Epithelial cell of prostate (primary cell): ENCODE measurements around the gene KRT72.

Source experiments
- DNase-seq: peaks from one replicate; pipeline ENCODE4 v3.0.0-alpha.2; 2011; ENCODE audit warnings: low read depth, low spot score
- H3K27ac ChIP-seq: fragments of 450-650 bp; 2 replicates; pipeline ENCODE4 v1.5.1; 2017; ENCODE audit warnings: mild to moderate bottlenecking

The KRT72 gene

DNA sequence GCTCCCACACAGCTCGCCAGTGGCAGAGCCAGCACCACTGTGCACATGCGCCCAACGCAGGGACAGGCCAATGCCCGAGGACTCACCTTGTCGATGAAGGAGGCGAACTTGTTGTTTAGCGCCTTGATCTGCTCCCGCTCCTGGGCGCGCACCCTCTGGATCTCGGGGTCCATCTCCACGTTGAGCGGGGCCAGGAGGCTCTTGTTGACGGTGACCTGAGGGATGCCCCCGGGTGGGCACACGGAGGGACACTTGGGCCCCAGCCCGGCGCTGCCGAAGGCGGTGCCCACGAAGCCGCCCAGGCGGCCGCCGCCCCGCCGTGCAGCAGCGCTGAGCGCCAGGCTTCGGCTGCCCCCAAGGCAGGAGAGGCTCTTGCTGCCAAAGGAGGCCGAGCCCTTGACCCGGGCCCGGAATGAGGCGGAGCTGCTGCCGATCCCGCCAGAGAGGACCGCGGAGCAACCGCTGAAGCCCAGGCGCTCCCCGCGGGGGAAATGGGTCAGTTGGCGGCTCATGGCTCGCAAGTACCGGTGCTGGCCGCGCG, at the start of gene KRT72:
KRT72 (minus strand) TSS at position 523 of the 541 bp plus-strand sequence; CDS start at position 512, 11 bp downstream.
- H3K27ac ChIP-seq, result no peak within 1 kb of the TSS
- no peak for DNase-seq

DNA sequence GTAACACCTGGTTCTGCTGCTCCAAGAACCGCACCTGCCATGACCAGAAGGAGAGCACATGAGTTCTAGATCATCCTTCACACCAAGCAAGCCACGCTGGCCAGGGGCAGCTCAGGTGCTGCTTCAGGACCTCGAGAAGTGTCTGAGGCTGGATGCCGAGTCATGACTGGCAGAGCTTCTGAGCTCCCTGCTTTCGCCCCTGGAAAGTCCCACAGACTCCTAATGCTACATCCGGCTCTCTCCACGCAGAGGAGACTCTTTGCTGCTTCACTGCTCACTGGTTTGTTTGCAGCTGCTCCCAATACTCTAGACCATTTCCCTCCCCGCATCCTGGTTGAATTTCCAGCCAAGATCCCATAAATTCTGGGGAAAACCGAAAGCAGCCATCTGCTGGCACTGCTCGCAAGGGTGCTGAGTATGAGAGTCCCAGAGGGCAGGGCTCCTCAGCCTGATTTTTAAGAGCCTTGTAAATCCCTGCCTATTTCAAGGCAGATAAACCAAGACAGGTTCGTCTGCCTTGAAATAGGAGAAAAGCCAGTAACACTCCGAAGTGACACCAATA, 49.3 kb upstream of the KRT72 start:
- H3K27ac ChIP-seq, result no peak overlapping the region
- no peak for DNase-seq

DNA sequence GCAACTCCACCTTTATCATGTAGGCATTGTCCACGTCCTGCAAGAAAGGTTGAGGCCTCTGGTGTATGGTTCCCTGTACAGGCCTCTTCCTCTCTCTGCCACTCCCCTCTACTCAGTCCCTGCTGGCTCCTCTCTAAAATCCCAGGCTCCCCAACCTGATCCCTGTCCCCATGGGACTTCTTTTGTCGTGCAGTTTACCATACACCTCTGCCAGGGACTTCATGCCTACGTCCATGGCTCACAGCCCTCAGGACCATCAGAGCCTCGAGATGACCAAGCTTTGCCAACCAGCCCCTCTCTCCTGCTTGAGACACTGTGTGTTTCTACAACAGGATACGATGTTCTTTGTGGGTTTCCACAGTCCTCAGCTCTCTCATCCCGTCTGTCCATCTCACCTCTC, 47.8 kb upstream of the KRT72 start:
- no peak overlapping the region for H3K27ac ChIP-seq
- no peak for DNase-seq

DNA sequence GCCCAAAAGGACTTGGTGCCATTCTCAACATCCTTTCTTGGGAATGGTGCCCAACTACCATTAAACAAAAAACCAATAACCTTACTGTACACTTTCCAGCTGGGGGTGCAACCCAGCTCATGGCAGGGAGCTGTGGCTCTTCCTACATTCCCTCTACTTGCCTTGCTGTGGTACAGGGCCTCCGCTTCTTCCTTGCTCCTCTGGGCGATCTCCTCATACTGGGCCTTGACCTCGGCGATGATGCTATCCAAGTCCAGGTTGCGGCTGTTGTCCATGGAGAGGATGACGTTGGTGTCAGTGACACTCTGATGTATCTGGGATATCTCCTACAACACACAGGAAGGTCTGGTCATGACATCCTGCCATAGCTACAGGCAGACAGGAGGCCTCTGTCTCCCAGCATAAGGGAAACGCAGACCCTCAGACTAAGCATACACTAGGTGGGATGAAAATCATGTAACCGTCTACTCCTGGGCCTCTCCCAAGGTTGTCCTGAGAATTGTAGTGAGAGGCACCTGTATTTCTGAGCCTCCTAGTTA, 46.8 kb upstream of the KRT72 start:
- H3K27ac ChIP-seq, result no peak overlapping the region
- DNase-seq, result no peak

DNA sequence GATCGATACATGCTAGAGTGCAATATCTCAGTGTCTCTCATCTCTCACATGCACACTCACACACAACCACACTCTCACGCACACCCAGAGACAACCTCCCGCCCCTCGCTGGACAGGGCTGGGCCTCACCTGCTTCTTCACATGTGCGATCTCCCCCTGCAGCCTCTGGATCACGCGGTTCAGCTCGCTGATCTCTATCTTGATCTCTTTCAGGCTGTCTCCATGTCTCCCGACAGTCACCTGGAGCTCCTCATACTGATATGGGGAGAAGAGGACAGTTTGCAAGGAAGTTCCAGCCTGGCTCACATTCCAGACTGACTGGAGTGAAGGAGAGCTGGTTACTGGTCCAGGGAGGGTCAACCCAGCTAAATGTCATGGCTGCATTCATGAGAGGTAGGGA, 46.3 kb upstream of the KRT72 start:
- no peak for DNase-seq
- no peak overlapping the region for H3K27ac ChIP-seq

DNA sequence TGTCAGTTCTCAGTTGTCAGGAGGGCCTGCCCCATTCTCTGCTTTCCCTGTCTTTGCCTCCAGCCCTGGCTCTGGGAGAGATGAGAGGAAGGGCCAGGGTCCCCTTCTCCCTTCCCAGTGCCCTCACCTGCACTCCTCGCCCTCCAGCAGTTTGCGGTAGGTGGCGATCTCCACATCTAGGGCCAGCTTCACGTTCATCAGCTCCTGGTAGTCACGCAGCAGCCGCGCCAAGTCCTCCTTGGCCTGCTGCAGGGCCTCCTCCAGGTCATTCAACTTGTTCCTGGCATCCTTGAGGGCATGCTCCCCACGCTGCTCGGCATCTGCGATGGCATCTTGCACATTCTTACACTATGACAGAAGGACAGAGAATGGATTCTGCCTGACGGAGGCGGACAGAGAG, 45.4 kb upstream of the KRT72 start:
- no peak overlapping the region for H3K27ac ChIP-seq
- no peak for DNase-seq

DNA sequence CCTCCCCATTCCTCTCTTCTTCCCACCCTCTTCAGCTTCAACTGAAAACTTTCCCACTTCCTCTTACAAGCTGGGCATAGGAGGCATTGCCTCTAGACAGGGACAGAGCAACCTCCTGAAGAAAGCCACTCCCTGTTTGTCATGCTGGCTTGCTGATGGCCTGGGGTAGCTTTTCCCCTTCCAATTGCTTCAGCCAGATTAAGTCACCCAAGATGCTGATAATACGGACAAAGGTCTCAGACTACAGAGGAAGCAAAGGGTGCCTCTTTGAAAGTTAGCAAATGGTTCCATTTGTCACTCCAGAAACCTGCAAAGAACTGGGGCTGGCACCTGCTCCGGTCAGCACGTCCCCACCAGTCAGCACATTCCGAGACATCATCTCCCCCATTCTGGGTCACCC, 44.7 kb upstream of the KRT72 start:
- DNase-seq, result no peak
- no peak overlapping the region for H3K27ac ChIP-seq

DNA sequence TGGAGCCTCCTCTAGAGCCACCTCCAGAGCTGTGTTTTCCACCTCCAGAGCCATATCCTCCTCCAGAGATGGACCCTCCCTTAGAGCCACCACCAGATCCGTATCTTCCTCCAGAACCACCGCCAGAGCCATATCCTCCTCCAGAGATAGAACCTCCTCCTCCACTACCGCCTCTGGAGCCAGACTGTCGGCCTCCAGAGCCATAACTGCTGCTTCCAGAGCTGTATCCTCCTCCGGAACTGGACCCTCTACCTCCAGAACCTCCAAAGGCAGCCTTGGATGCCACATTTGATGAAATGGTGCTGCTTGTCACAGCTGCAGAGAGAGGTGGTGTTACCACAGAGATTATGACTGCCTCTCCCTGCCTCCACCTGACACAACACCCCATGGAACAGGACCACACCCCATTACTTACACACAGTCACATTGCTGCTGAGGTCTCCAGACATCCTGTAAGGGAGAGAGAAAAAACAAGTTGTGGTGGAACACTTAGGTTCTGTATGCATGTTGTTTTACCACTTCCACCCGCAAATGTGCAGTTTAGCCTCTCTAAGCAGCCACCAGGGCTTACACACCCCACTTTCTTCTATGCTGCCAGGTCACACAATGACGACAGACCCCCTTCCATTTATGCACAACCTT, 44.0 kb upstream of the KRT72 start:
- no peak overlapping the region for H3K27ac ChIP-seq
- no peak for DNase-seq

DNA sequence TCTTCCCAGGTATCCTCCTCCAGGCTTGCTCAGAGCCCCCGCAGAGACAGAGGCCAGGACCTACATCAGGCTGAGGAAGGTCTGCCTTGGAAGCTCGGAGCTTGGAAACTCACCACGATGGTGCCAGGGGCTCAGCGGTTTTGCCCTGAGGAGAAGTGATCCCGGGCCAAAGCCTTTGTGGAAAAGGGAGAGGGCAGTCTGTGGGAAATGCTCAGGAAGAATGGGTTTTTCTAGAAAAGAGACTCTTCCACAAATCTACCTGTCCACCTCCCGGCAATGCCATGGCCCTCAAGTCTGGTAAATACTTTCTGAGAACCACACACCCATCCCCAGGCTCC, 42.8 kb upstream of the KRT72 start:
- no peak overlapping the region for H3K27ac ChIP-seq

DNA sequence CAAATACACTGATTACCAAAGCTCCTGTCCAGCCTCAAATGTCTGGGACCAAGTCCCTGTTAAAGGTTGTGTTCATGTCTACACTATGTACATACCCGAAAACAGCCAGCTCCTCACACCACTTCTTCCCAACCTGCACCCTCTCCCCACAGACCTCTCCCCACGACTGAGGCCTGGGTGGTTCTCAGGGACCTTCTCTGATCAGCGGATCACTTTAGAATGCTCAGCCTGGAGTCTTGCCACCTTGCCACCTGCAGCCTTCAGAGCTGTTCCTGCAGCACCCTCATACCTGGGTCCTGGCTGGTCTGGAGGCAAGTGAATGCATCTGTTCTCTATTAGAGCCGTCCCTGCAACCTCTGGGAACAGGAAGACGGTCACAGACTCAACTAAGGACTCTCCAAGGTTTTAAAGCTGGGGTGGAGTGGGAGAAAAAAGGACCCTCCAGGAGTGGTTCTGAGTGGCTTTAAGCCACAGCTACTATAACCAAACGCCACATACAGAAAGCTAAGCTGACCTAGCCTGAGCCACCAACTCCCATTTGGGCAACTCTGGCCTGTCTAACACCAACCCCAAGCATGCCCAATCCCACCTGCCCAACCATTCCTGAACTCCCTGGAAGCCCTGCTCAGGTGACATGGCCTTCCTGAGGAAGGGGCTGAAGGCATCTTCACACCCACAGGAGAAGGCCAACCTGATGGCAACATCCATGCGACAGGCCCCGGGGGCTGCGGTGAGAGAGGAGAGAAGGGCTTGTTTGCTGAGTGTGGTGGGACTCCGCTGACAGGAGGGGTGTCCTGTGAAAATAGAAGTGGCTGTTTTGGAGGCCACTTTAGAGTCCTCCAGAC, 42.2 kb upstream of the KRT72 start:
- no peak for DNase-seq
- no peak overlapping the region for H3K27ac ChIP-seq

More for the DNA sequence above, 42.8 kb upstream of the KRT72 start:
- no peak for DNase-seq

DNA sequence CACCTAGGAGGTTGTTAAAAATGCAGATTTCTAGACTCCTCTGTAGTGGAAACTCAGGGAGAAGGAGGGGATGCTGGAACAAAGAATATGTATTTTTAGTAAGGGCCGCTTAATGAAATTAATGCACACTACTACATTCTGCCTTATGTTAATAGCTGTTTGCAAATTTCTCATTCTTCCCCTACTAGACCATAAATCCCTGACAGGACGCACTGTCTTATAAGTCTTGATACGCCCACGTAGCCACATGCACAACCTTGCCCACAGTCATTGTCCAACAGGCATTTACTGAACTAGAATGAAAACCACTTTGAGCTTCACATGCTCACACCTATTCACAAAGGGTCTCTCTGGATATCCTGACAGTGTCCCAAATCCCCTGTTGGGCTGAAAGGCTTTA, 40.2 kb upstream of the KRT72 start:
- H3K27ac ChIP-seq, result no peak overlapping the region
- no peak for DNase-seq

DNA sequence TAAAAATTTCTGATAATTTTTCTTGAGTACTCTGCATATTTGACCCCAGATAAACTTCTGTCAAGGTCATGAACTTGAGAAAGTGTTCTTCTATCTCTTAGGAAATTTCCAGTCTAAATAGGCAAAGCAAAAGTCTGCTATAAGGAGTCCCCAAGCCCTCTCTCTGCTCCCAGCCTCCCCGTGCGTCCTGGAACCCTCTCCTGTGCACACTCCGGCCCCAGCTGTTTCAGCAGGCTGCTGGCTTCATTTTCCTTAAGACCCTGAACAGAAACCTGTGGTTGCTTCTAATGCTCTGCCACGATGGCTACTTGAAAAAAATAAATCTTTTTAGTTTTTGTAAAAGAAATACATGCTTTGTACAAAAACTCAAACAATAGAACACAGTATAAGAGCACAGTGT, 36.0 kb upstream of the KRT72 start:
- H3K27ac ChIP-seq, result no peak overlapping the region
- DNase-seq, result no peak

DNA sequence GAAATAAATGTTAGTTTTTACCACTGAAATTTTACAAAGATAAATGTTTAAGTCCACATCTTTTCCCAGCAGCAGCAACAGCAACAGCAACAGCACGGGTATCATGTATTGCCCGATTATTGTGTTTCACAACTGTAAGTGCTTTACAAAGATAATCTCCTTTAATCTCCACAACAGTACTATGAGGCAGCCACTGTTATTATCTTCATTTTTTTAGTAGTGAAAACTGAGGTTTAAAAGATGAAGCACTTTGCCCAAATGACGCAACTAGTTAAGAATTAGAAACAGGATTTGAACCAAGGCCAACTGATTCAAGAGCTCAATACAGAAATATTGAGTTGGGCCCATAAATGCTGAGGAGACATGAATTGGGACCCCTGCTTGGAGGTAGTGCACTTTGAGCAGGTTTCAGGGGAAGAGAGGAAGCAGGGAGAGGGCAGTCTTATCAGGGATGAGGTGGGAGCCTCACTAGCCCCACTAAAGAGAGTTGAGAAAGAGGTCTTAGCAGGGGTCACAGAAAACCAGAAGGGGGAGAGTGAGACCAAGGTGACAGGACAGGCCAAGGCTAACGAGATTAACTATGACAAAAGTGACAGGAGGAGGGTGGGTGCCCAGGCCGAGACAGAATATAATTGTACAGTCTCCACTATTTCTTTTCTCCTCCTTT, 35.5 kb upstream of the KRT72 start:
- no peak overlapping the region for H3K27ac ChIP-seq
- DNase-seq, result no peak

DNA sequence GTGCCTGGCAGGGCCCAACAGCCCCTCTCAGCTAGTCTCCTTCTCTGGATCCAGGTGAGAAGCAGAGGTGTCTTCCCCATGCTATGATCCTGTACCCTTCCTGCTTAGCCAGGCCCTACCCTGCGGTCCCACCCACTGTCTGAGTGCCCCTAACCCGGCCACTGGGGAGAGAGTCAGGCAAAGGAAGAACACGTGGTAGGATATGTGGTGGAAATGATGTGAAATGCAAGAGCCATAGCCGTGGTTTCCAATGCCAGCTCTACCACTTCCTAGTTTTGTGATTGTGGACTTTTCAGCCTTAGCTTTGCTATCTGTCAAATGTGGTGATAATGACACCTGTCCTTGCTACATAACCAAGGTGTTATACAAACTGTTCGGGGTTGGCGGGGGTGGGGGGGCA, 34.9 kb upstream of the KRT72 start:
- DNase-seq, result no peak
- H3K27ac ChIP-seq, result no peak overlapping the region

DNA sequence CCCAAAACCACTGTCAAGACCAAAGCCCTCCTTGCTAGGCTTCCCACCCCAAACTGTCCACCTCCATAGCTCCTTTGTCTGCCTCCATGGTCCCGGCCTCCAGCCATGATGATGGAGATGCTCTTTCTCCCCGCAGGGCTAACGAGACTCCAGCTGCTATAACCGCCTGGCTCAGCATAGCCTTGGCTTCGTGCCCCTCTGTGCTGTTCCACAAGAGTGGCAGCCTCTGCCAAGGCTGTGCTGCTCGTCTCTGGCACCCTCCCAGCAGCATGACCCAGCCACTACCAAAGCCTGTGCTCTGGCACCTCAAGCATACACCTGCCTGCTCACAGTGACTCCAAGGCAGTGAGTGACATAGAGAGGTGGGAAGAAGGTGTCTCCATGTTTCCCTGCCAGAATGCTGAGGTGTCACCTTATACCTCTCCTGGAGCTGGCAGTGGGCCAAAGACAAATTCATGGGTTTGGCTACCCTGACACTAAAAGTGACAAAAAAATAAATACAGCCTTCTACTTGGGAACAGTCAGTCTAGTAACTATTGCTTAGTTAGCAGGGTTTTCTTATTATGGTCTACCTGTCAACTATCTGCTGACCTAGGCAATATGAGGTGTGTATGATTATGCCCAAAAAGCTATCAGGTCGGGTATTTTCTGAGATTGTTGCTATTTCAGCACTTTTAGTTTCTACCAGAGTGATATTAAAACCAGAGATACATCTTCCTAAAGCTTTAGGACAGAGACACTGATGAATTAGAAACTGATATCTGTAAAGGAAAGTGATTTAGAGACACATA, 33.2 kb upstream of the KRT72 start:
- DNase-seq, result no peak
- H3K27ac ChIP-seq, result no peak overlapping the region

DNA sequence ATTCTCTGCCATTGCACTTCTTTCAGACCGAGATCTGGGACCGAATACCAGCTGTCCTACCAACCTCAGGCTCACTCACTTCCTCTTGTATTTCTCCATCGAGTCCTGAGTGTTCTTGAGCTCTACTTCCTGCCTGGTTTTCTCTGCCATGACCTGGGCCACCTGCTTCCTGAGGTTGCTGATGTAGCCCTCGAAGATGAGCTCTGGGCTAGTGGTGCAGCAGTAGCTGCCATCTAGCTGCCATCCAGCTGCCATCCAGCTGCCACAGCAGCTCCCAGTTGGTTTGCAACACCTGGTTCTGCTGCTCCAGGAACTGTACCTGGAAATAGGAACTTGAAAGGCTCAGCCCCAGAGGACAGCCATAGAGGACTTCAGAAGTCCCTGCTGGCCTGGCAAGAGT, 32.1 kb upstream of the KRT72 start:
- no peak for DNase-seq
- H3K27ac ChIP-seq, result no peak overlapping the region

DNA sequence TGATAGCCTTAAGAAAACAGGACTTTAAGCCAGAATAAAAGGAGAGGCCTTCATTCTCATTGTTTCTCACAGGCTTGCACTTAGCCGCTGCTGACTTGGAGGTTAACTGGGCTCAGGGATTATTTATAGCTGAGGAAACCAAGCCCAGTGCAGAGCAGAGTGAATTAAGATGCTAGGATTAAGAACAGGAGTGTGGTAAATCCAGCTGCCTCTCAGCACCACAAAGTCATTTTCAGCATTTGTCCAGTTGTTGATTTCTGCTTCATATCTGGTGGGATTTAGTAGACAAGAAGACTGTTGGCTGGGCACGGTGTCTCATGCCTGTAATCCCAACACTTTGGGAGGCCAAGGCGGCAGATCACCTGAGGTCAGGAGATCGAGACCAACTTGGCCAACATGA, 31.4 kb upstream of the KRT72 start:
- DNase-seq, result no peak
- H3K27ac ChIP-seq, result no peak overlapping the region

DNA sequence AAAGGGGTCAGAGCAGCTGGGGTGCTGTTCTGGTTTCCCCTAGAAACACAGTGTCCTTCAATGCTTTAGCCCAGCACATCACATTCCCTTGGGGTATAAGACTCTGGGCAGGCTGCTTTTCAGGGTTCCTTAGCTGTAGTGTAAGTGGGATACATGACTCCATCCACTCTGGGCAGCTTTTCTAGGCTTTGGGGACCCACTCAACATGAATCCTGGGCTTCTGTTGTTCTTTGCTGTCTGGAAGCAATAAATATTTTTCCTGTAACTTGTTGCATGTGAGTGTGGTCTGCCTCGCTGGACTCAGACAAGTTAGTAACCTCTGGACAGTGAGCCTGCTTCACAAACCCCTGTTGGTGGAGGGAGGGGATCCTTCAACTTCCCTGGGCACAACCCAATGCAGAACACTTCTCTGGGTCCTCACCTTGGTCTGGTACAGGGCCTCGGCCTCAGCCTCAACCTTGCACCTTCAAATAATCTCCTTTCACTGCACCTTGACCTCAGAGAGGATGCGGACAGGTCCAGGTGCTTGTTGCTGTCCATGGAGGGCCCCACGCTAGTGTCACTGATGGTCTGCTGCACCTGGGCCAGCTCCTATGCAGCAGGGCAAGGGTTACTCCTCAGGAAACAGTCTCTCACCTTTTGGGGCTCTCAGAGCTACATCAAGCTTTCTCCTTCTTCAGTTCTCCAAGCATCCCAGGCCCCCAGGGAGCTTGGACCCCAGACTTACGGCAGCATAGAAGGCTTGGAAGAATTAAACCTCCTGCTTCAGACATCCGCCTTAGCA, 30.6 kb upstream of the KRT72 start:
- DNase-seq, result no peak

DNA sequence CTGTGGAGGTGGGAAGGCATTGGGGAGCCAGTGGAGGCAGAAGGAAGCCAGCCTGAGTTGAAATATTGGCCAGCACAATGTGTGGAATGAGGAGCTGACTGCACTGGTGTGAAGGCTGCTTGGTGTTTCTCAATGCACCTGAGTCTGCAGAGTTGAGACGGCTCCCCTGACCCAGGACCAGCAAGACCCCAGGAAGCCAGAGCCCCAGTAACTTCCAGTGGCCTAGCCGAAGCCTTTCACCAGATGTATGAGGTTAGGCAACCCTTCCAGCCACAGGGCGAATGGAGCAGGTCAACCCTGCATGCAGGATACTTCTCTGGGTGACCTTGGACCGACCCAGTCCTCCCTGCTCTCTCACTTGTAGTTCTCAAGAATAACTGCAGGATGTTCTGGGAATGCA, 30.0 kb upstream of the KRT72 start:
- no peak overlapping the region for H3K27ac ChIP-seq
- no peak for DNase-seq

More for the DNA sequence above, 30.6 kb upstream of the KRT72 start:
- H3K27ac ChIP-seq, result no peak overlapping the region
